Panc1 (cell line): Measurements from ENCODE around the gene SWAP70. TPM values are rescaled to one million over a fixed set of nuclear protein-coding genes. Genes with fewer than 3 reads are reported as not detected.

Experiments
- ATAC-seq: fragments of 200-7000 bp; cut with Tn5 transposase; 2 replicates; pipeline ENCODE4 v1.9.1; 2020; ENCODE audit warnings: mild to moderate bottlenecking, moderate library complexity
- BruUV-seq: library from RNA; stranded (reverse); fragments of 400-500 nt; replicated peaks from 2 replicates; lab custom pipeline; 2021; lab: Mats Ljungman, UMichigan
- CTCF ChIA-PET: fragments of 300-600 bp; sonication (Branson Sonifier 250); formaldehyde crosslinking; loops from one replicate; lab custom pipeline; 2022; ENCODE audit warnings: antibody characterized with exemption; lab: Charles Lee
- POLR2A ChIA-PET: fragments of 300-600 bp; sonication (Branson Sonifier 250); formaldehyde crosslinking; loops from one replicate; lab custom pipeline; 2022; ENCODE audit warnings: antibody characterized with exemption; lab: Charles Lee
- DNase-seq: peaks from one replicate; pipeline ENCODE4 v3.0.0-alpha.2; 2010; ENCODE audit warnings: low read depth, low spot score
- H3K27ac ChIP-seq: 2 replicates; pipeline ENCODE4 v1.5.1; 2011; ENCODE audit warnings: mild to moderate bottlenecking, low read length, inconsistent platforms
- H3K27me3 ChIP-seq: fragments of 200-500 bp; sonication (Bioruptor generic); 2 replicates; pipeline ENCODE4 v1.6.0; 2014; ENCODE audit warnings: low read length, inconsistent platforms; ENCODE audit not compliant: control insufficient read depth, insufficient read depth
- H3K36me3 ChIP-seq: fragments of 200-500 bp; sonication (Bioruptor generic); 2 replicates; pipeline ENCODE4 v1.5.1; 2014; ENCODE audit warnings: inconsistent platforms, mild to moderate bottlenecking, low read length, moderate library complexity; ENCODE audit not compliant: control insufficient read depth, insufficient read depth
- H3K4me1 ChIP-seq: 2 replicates; pipeline ENCODE4 v1.5.1; 2011; ENCODE audit warnings: inconsistent platforms, mild to moderate bottlenecking, low read length, moderate library complexity; ENCODE audit not compliant: control insufficient read depth, insufficient read depth
- H3K4me3 ChIP-seq, 2 experiments: 2 replicates each; pipeline ENCODE4 v1.5.1; 2011 to 2012; ENCODE audit warnings: low read depth in 2 of 2, low read length in 2 of 2, mild to moderate bottlenecking in 2 of 2, inconsistent platforms in 1 of 2, moderate library complexity in 1 of 2
- H3K9me3 ChIP-seq: fragments of 200-500 bp; sonication (Bioruptor generic); 2 replicates; pipeline ENCODE4 v1.5.1; 2014; ENCODE audit warnings: low read depth, mild to moderate bottlenecking, inconsistent platforms, low read length, moderate library complexity; ENCODE audit not compliant: control insufficient read depth, insufficient read depth
- CTCF ChIP-seq: fragments of 450-650 bp; IDR thresholded peaks from 2 replicates; pipeline ENCODE4 v1.5.1; 2017; ENCODE audit warnings: mild to moderate bottlenecking
- POLR2AphosphoS5 ChIP-seq: IDR thresholded peaks from 2 replicates; pipeline ENCODE4 v1.6.1; 2012; ENCODE audit warnings: mild to moderate bottlenecking, low read depth, low read length, moderate library complexity
- SIN3A ChIP-seq: IDR thresholded peaks from 2 replicates; pipeline ENCODE4 v1.6.1; 2012; ENCODE audit warnings: low read depth, mild to moderate bottlenecking, low read length, moderate library complexity, borderline replicate concordance; ENCODE audit not compliant: insufficient read depth
- TCF7L2 ChIP-seq: IDR thresholded peaks from 2 replicates; pipeline ENCODE4 v1.6.1; 2011; ENCODE audit warnings: mild to moderate bottlenecking, low read depth, low read length, inconsistent platforms
- in situ Hi-C: cut with HindIII; loops from 2 replicates; pipeline ENCODE4 v1.10.0; 2016; ENCODE audit warnings: low sequenced_read_pairs, low pct_unique_long_range_greater_than_20kb
- intact Hi-C: fragments of 100-400 bp; cut with micrococcal nuclease; formaldehyde crosslinking; loops from one replicate; pipeline ENCODE4 v1.10.0; 2022; ENCODE audit not compliant: unreplicated experiment
- total RNA-seq: library from RNA; stranded (reverse); gene quantifications from one replicate; pipeline ENCODE4 v1.2.1, GENCODE V29; 2021; ENCODE audit not compliant: unreplicated experiment
- TF ChIP-seq, protein P1 (sequence below), 2 experiments: IDR thresholded peaks; 2 replicates each; pipeline ENCODE4 v1.6.1; 2011 to 2012; ENCODE audit warnings: low read depth in 2 of 2, control low read depth in 1 of 2, low read length in 1 of 2, mild to moderate bottlenecking in 1 of 2, moderate library complexity in 1 of 2; ENCODE audit not compliant: insufficient read depth in 1 of 2

SWAP70 gene
- total RNA-seq, 1 experiment from 2014 or later, result 96.0 TPM

GRCh38 chr11:9651481-9651880 is 12.4 kb upstream of the SWAP70 start:
- TF ChIP-seq CTCF (no peak), SIN3A (no peak), TCF7L2 (no peak), POLR2AphosphoS5 (no peak)
- TF ChIP-seq, protein P1, sequence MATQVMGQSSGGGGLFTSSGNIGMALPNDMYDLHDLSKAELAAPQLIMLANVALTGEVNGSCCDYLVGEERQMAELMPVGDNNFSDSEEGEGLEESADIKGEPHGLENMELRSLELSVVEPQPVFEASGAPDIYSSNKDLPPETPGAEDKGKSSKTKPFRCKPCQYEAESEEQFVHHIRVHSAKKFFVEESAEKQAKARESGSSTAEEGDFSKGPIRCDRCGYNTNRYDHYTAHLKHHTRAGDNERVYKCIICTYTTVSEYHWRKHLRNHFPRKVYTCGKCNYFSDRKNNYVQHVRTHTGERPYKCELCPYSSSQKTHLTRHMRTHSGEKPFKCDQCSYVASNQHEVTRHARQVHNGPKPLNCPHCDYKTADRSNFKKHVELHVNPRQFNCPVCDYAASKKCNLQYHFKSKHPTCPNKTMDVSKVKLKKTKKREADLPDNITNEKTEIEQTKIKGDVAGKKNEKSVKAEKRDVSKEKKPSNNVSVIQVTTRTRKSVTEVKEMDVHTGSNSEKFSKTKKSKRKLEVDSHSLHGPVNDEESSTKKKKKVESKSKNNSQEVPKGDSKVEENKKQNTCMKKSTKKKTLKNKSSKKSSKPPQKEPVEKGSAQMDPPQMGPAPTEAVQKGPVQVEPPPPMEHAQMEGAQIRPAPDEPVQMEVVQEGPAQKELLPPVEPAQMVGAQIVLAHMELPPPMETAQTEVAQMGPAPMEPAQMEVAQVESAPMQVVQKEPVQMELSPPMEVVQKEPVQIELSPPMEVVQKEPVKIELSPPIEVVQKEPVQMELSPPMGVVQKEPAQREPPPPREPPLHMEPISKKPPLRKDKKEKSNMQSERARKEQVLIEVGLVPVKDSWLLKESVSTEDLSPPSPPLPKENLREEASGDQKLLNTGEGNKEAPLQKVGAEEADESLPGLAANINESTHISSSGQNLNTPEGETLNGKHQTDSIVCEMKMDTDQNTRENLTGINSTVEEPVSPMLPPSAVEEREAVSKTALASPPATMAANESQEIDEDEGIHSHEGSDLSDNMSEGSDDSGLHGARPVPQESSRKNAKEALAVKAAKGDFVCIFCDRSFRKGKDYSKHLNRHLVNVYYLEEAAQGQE (IDR thresholded peaks at IDR 0.05; ENCODE audit: insufficient read depth in 1 of 2, low read depth in 2 of 2, low read length in 1 of 2), result no peak
- in situ Hi-C loops (no loop called here), intact Hi-C loops (no loop called here)
- ChIA-PET POLR2A (no interaction called here), CTCF (no interaction called here)
- Histone ChIP-seq H3K4me3 (no peak overlapping the region), H3K9me3 (no peaks in the 10 kb centered on the region), H3K4me1 (no peaks in the 10 kb centered on the region), H3K36me3 (no peaks in the 10 kb centered on the region), H3K27ac (no peak overlapping the region), H3K27me3 (no peaks in the 10 kb centered on the region)
- ATAC-seq (no peak), DNase-seq (no peak)
- BruUV-seq, result no TSS peak

- Histone ChIP-seq H3K27me3 (no peaks in the 10 kb centered on the region), H3K27ac (no peak overlapping the region), H3K9me3 (no peaks in the 10 kb centered on the region), H3K36me3 (no peaks in the 10 kb centered on the region), H3K4me3 (no peak overlapping the region), H3K4me1 (no peaks in the 10 kb centered on the region)
- ATAC-seq, result 0 out of 2 replicates have a peak, but pooled peaks have one; percentile 38
- CTCF ChIA-PET, result no interaction called here
- no peak for TF ChIP-seq POLR2AphosphoS5
- TF ChIP-seq TCF7L2, result no peak
- no peak for TF ChIP-seq SIN3A
- no peak for TF ChIP-seq CTCF
- TF ChIP-seq, protein P1 (IDR thresholded peaks at IDR 0.05; ENCODE audit: insufficient read depth in 1 of 2, low read depth in 2 of 2, low read length in 1 of 2), result no peak
- intact Hi-C loops, result no loop called here
- in situ Hi-C loops, result no loop called here
- POLR2A ChIA-PET, result no interaction called here
- no peak for DNase-seq
- no TSS peak for BruUV-seq
Measured at GRCh38 chr11:9651899-9652748, 11.8 kb upstream of the SWAP70 start.
